Thyroid gland (tissue), 4 donors: ENCODE measurements around the gene TBXAS1. TPM values are rescaled to one million over a fixed set of nuclear protein-coding genes. Genes with fewer than 3 reads are reported as not detected.

Source experiments
- DNase-seq, 2 donors: peaks; one replicate each; pipeline ENCODE4 v3.0.0-alpha.2; 2019
- H3K27ac ChIP-seq, 3 donors: fragments of 200-600 bp; sonication (generic); 1 replicate in 2 of 3; 2 replicates in 1 of 3; pipeline ENCODE4 v1.5.1; 2016 to 2019; ENCODE audit warnings: mild to moderate bottlenecking in 1 of 3, moderate library complexity in 1 of 3
- H3K27me3 ChIP-seq: fragments of 200-600 bp; sonication (generic); one replicate; pipeline ENCODE4 v1.5.1; 2019
- H3K36me3 ChIP-seq, 2 donors: fragments of 200-600 bp; sonication (generic); one replicate each; pipeline ENCODE4 v1.5.1; 2016 to 2019
- H3K4me1 ChIP-seq, 2 donors: fragments of 200-600 bp; sonication (generic); one replicate each; pipeline ENCODE4 v1.5.1; 2017 to 2019
- H3K4me3 ChIP-seq, 3 donors: fragments of 200-600 bp; sonication (generic); replicated peaks in 1 of 3; 1 replicate in 2 of 3; 2 replicates in 1 of 3; pipeline ENCODE4 v1.5.1; 2016; ENCODE audit warnings: mild to moderate bottlenecking in 1 of 3
- H3K9me3 ChIP-seq: fragments of 200-600 bp; sonication (generic); one replicate; pipeline ENCODE4 v1.5.1; 2017
- POLR2A ChIP-seq, 2 donors: fragments of 450-650 bp; IDR thresholded peaks; one replicate each; pipeline ENCODE4 v1.6.1; 2017; ENCODE audit warnings: antibody characterized with exemption in 2 of 2, mild to moderate bottlenecking in 2 of 2, moderate library complexity in 1 of 2
- WGBS, 2 donors: methylation state at CpG; one replicate each; pipeline ENCODE4 v1.1.5; 2017; 5-methylcytosine and 5-hydroxymethylcytosine counted together
- intact Hi-C: fragments of 100-400 bp; cut with DNase I; formaldehyde crosslinking; loops from one replicate; pipeline ENCODE4 v1.15.1; 2023
- total RNA-seq, 4 donors: library from RNA; depleted of rRNA; stranded (reverse); fragments of >200 nt; gene quantifications; one replicate each; pipeline ENCODE4 v1.2.3, GENCODE V29; 2016
- TF ChIP-seq, protein P1 (sequence below), 6 experiments: fragments of 200-600 bp in 3 of 6; fragments of 450-650 bp in 3 of 6; sonication (generic) in 3 of 6; IDR thresholded peaks; one replicate each; pipeline ENCODE4 v1.5.1; 2016 to 2019; ENCODE audit warnings: antibody characterized with exemption in 6 of 6, mild to moderate bottlenecking in 2 of 6, inconsistent platforms in 1 of 6, moderate library complexity in 1 of 6

Gene TBXAS1
- total RNA-seq, 4 donors from 2014 or later, result 5.1 to 13.2 (median 8.7) TPM

DNA sequence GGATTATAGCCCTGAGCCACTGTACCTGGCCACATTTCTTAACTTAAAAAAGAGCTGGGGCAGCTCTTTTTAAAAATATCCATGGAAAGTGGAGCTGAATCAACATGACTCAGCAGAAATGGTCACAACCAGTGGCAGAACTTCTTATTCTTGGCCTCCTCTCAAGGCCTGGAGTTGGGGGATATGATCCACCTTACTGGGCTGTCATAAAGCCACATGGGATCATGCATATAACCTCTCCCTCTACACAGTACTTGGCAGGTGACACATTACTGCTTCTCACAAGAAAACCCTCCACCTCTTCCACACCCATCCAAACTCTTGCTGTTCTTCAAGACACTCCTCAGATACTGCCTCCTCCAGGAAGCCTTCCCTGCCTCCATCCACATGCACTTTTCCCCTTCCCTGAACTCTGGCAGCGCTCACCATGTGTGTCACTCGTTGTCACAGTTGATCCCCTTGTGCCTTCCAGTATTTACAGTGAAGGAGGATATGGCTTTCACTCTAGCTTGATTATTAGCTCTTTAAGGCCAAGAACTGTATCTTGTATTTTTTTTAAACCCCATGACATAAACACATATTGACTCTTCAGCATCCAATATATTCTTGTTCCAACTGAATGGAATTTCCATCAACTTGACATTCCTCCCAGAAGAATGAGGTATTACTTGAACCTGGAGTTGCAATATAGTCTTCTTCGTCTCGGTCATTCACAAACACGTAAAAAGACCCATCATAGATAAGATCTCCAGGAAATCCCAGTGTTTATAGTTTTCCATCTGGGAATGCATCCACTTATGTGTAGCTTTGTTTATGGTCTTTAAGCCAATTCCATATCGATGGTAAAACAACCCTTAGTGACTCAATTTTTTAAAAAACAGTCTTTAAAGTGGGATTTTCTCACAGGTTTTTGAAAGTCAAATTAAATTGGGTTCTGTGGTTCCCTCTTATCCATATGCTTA is 85.5 kb downstream of the TBXAS1 start:
- H3K4me1 ChIP-seq, result peaks cover 0 to 16% of the 10 kb centered on the region in 2 donors
- 85 to 86% methylated on average over 6 of the region's 6 CpGs for WGBS, 2 donors

DNA sequence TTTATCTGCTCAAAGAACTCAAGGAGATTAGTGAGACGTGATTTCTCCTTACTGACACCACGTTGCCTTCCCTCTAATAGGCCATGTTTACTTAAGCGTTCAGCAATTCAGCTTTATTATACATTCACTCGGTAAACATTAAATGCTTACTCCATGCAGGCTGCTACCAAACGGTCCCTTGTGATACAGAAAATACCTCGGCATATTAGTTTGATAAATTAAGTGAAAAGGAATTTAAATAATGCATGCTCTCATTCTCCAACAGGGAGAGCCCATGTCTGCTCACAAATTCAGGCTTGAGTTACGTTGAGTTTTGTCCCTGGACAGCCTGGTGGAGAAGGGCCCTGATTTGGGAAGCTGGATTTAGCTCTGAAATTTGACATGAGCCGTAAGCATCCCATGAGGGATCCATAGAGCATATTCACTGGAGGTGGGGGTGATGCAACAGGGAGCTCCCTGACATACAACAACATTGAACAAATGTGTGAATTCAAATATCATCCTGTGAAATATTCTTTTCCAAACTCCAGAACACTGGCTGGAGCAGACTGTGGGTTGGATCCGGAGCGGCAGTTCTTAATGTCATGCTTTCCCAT is 86.3 kb downstream of the TBXAS1 start:
- no peak overlapping the region for H3K4me3 ChIP-seq
- TF ChIP-seq, protein P1, sequence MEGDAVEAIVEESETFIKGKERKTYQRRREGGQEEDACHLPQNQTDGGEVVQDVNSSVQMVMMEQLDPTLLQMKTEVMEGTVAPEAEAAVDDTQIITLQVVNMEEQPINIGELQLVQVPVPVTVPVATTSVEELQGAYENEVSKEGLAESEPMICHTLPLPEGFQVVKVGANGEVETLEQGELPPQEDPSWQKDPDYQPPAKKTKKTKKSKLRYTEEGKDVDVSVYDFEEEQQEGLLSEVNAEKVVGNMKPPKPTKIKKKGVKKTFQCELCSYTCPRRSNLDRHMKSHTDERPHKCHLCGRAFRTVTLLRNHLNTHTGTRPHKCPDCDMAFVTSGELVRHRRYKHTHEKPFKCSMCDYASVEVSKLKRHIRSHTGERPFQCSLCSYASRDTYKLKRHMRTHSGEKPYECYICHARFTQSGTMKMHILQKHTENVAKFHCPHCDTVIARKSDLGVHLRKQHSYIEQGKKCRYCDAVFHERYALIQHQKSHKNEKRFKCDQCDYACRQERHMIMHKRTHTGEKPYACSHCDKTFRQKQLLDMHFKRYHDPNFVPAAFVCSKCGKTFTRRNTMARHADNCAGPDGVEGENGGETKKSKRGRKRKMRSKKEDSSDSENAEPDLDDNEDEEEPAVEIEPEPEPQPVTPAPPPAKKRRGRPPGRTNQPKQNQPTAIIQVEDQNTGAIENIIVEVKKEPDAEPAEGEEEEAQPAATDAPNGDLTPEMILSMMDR (IDR thresholded peaks at IDR 0.05), result no peak
- TF ChIP-seq POLR2A (IDR thresholded peaks at IDR 0.05), result no peak
- H3K36me3 ChIP-seq, result no peaks in the 10 kb centered on the region
- no peak for DNase-seq
- 88 to 89% methylated on average over 10 of the region's 10 CpGs for WGBS, 2 donors
- H3K9me3 ChIP-seq, result no peaks in the 10 kb centered on the region
- peaks cover 0 to 16% of the 10 kb centered on the region in 2 donors for H3K4me1 ChIP-seq
- H3K27ac ChIP-seq, result no peak overlapping the region
- intact Hi-C loops, result no loop called here
- no peaks in the 10 kb centered on the region for H3K27me3 ChIP-seq

More for the DNA sequence above, 85.5 kb downstream of the TBXAS1 start:
- TF ChIP-seq, protein P1 (IDR thresholded peaks at IDR 0.05), result no peak
- TF ChIP-seq POLR2A (IDR thresholded peaks at IDR 0.05), result no peak
- Histone ChIP-seq H3K36me3 (no peaks in the 10 kb centered on the region), H3K9me3 (no peaks in the 10 kb centered on the region), H3K27me3 (no peaks in the 10 kb centered on the region), H3K27ac (no peak overlapping the region), H3K4me3 (no peak overlapping the region)
- no peak for DNase-seq
- intact Hi-C loops, result no loop called here

DNA sequence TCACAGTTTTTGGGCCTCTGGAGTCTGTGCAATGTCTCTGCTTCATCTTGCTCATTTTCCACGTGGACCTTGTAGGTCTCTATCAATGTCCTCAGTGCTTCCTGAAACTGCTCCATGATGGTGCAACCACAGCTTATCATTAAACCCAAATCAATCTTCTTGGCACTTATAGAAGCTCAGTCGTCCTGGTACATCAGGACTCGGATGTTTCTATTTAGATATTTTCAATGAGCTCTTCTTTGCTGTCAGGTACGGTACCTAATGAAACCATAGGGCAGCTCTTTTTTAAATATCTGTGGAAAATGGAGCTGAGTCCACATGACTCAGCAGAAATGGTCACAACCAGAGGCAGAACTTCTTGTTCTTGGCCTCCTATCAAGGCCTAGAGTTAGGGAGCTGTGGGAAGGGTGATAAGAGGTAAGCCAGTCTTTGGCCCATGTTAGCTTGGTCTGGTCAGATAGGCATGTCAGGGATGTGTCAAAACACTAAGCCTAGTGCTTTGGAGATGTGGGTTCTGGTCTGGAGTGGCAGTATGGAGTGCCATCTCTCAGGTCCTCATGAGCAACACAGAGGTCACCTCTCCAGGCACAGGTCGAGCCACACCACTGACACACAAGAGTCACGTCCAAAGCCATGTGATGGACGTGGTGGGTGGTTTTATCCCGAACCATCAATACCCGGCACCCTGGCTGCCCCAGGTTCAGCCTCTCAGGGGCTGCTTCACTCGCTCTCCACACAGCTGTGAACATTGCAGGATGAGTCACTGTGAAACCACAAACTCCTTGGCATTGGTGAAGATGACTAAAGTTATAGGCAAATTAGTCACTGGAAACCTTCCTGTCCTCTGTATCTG is 87.0 kb downstream of the TBXAS1 start:
- Histone ChIP-seq H3K27me3 (no peaks in the 10 kb centered on the region), H3K4me3 (no peak overlapping the region), H3K9me3 (no peaks in the 10 kb centered on the region), H3K36me3 (no peaks in the 10 kb centered on the region), H3K27ac (peak overlapping the region in 2 of 3 donors; percentile 28 to 65), H3K4me1 (peaks cover 0 to 16% of the 10 kb centered on the region in 2 donors)
- intact Hi-C loops, result no loop called here
- peak in 1 of 2 donors; percentile 20 for DNase-seq
- 65 to 80% methylated on average over 9 to 10 of the region's 10 CpGs for WGBS, 2 donors
- TF ChIP-seq, protein P1 (IDR thresholded peaks at IDR 0.05), result no peak
- TF ChIP-seq POLR2A (IDR thresholded peaks at IDR 0.05), result no peak

DNA sequence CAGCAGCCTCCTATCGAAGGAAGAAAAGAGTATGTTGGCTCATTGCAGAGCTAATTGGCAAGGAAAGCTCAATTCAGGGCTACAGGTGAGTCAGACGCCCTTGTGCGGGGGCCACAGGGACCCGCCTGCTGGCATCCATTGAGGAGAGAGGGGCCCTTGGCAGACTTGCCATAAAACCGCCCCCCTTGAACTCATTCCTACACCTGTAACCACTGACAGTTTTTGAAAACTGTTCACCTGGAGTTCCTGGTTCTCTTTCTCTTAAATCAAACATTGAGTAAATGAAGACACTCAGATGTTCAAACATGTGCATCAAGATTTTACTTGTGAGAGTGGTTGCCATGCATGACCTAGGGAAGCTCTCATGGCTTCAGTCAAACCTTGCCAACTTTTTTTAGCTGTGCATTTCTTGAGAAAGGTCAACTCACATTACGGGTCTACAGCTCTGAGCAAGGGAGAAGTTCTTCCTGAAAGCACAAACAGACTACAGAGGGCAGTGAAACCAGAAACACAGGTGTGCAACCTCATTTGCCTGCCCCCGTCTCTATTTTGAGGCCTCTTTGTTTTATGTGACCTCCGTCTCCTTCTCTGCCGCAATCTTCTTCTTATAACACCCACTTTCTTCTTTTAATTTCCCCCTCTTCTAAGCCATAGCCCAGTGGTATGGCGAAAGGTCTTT is 87.8 kb downstream of the TBXAS1 start:
- Histone ChIP-seq H3K27me3 (no peaks in the 10 kb centered on the region), H3K4me3 (no peak overlapping the region), H3K4me1 (peaks cover 0 to 16% of the 10 kb centered on the region in 2 donors), H3K36me3 (no peaks in the 10 kb centered on the region), H3K9me3 (no peaks in the 10 kb centered on the region), H3K27ac (peak overlapping the region in 2 of 3 donors; percentile 28 to 37)
- DNase-seq, result peak in 1 of 2 donors; percentile 14
- 57 to 72% methylated on average over 10 of the region's 10 CpGs for WGBS, 2 donors
- TF ChIP-seq POLR2A (IDR thresholded peaks at IDR 0.05), result no peak
- TF ChIP-seq, protein P1 (IDR thresholded peaks at IDR 0.05), result no peak
- intact Hi-C loops, result no loop called here
